Esophagus squamous epithelium (tissue), 4 donors: Measurements from ENCODE around the gene HSPB2.

Source experiments
- CTCF ChIP-seq, 6 experiments: fragments of 450-650 bp in 4 of 6; fragments of 200-600 bp in 2 of 6; sonication (generic) in 2 of 6; IDR thresholded peaks; one replicate each; pipeline ENCODE4 v1.5.1; 2016 to 2019; ENCODE audit warnings: antibody characterized with exemption in 6 of 6, mild to moderate bottlenecking in 4 of 6, moderate library complexity in 4 of 6
- POLR2A ChIP-seq, 4 donors: fragments of 450-650 bp; IDR thresholded peaks; one replicate each; pipeline ENCODE4 v1.6.1; 2017; ENCODE audit warnings: antibody characterized with exemption in 4 of 4, mild to moderate bottlenecking in 4 of 4, moderate library complexity in 3 of 4

GRCh38 chr11:111930472-111930871, 17.9 kb downstream of the HSPB2 start:
- TF ChIP-seq CTCF (IDR thresholded peaks at IDR 0.05) (no peak), POLR2A (IDR thresholded peaks at IDR 0.05) (no peak)
